Tongue (tissue), 1 donor: Measurements from ENCODE around the gene RIMOC1. TPM values are rescaled to one million over a fixed set of nuclear protein-coding genes. Genes with fewer than 3 reads are reported as not detected.

ENCODE experiments used
- total RNA-seq: library from RNA; depleted of rRNA; stranded (reverse); fragments of >200 nt; gene quantifications from one replicate; pipeline ENCODE4 v1.2.3, GENCODE V29; 2014

RIMOC1 gene
- total RNA-seq, 1 donor from 2014 or later = 17.5 TPM

Other genes with a start within 250 kb of the RIMOC1 start
- gene OXCT1, start 33.9 kb upstream of the RIMOC1 start, total RNA-seq = 25.8 TPM
- gene FBXO4, start 20.9 kb downstream of the RIMOC1 start, total RNA-seq = 10.7 TPM